Uterus (tissue), 2 donors: ENCODE results near the gene FKBP7.

Experiments used
- CTCF ChIP-seq, 4 experiments: fragments of 200-600 bp in 2 of 4; fragments of 450-650 bp in 2 of 4; sonication (generic) in 2 of 4; IDR thresholded peaks; one replicate each; pipeline ENCODE4 v1.5.1; 2016 to 2019; ENCODE audit warnings: antibody characterized with exemption in 4 of 4, mild to moderate bottlenecking in 2 of 4, moderate library complexity in 1 of 4
- POLR2A ChIP-seq, 2 donors: fragments of 450-650 bp; IDR thresholded peaks; one replicate each; pipeline ENCODE4 v1.6.1; 2016; ENCODE audit warnings: antibody characterized with exemption in 2 of 2, mild to moderate bottlenecking in 1 of 2, moderate library complexity in 1 of 2

GRCh38 chr2:178473931-178474330 lies 4.5 kb downstream of the FKBP7 start:
- TF ChIP-seq CTCF (IDR thresholded peaks at IDR 0.05) (no peak), POLR2A (IDR thresholded peaks at IDR 0.05) (no peak)
